GM12874 (cell line): Measurements from ENCODE around the gene FBLL1.

Source experiments
- TF ChIP-seq, protein P1 (sequence below): IDR thresholded peaks from 2 replicates; pipeline ENCODE4 v1.5.1; 2011; ENCODE audit warnings: low read depth, mild to moderate bottlenecking, control low read depth, low read length, moderate library complexity; ENCODE audit not compliant: insufficient read depth

FBLL1 gene

DNA sequence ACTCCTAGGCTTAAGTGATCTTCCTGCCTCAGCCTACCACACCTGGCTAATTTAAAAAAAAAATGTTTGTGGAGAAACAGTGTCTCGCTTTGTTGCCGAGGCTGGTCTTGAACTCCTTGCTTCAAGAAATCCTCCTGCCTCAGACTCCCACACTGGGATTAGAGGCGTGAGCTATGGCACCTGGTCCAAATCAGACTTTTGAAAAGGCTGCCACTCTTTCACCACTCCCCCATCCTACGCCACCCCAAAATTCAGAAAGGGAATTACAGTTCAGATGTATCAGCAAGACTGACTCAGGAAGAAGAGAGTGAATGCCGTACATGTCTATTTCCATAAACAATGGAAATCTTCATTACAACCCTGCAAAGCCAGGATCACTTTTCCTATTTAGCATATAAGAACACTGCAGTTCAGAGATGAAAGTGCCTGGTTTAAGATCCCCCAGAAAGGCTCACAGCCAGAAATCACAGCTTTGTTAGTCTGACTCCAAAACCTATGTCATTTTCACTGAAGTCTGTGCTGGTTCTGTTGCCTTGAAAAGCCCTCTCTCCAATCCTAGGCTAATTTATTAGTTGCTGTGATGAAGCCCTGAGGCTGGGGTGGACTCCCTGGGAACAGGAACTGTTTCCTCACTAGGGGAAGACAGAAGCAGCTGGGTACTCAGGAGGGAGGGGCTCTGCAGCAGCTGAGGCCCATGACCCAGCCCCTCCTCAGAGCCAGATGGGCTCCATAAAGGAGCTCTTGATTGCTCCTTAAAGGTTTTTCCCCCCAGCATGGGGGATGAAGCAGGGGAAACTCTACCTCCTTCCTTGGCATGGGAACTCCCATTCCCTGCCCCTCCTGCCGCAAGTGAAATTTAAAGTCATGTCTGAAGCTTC, 3.1 kb downstream of the FBLL1 start:
- TF ChIP-seq, protein P1, sequence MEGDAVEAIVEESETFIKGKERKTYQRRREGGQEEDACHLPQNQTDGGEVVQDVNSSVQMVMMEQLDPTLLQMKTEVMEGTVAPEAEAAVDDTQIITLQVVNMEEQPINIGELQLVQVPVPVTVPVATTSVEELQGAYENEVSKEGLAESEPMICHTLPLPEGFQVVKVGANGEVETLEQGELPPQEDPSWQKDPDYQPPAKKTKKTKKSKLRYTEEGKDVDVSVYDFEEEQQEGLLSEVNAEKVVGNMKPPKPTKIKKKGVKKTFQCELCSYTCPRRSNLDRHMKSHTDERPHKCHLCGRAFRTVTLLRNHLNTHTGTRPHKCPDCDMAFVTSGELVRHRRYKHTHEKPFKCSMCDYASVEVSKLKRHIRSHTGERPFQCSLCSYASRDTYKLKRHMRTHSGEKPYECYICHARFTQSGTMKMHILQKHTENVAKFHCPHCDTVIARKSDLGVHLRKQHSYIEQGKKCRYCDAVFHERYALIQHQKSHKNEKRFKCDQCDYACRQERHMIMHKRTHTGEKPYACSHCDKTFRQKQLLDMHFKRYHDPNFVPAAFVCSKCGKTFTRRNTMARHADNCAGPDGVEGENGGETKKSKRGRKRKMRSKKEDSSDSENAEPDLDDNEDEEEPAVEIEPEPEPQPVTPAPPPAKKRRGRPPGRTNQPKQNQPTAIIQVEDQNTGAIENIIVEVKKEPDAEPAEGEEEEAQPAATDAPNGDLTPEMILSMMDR = no peak

DNA sequence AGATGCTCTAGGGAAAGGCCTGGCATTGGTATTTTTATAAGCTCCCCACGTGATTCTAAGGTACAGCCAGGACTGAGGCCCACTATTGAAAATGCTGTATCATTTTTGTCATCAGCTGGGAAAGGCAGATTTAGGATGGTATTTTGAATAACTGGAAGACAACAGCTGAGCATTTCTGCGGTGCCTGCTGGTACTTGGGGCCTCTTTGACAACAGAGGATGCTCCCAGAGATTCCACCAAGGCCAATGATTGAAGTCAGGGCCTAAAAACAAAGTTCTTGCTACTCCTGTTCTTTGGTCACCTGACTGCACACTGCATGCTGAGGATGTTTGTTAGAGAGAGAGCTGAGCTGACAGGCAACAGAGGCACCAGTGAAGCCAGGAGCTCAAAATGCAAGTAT, 8.1 kb downstream of the FBLL1 start:
- TF ChIP-seq, protein P1 = no peak

DNA sequence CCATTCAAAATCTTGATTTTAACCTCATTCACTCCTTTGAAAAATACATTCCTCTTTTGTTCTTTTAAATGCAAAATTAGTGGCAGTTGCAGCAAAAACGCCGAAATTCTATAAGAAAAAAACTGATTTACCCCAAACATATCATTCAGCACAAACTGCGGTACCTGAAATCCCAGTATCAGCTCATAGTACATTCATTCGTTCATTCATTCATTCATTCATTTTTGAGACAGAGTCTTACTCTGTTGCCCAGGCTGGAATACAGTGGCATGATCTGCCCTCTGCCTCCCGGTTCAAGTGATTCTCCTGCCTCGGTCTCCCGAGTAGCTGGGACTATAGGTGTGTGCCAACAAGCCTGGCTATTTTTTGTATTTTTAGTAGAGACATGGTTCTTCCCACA, 20.4 kb downstream of the FBLL1 start:
- TF ChIP-seq, protein P1 = no peak

DNA sequence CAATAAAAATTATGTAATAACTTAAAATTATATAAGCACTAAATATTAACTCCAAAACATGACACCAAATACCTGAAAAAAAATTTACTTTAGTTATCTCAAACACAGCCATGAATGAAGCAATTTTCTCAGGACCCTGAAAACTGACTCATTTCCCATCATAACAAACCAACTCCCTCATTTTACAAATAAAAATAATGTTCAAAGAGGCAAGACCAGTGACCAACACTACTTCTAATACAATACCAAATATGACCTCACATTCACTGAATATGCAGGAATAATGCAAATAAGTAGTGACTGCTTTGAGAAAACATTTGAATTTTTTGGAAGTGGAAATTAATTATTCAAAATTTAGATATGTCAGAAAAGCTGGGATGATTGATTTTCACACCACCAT, 21.6 kb downstream of the FBLL1 start:
- TF ChIP-seq, protein P1 = no peak

DNA sequence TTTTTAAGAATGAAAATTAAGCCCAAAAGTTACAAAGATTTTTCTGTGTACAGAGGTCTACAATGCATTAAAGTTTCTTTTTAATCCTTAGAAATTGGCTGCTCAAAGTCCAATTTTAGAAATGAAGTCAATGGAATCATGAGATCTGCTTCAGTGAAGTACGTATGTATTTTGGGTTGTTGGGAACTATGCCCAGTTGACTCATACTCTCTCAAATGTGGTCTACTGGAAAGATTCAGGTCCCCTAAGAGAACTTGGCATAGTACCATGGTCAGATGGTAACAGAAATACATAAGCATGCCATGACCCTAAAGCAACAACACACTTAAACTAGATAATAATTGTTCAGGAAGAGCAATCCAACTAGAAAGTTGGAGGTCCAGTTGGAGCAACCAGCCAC, 23.0 kb downstream of the FBLL1 start:
- TF ChIP-seq, protein P1 = no peak

DNA sequence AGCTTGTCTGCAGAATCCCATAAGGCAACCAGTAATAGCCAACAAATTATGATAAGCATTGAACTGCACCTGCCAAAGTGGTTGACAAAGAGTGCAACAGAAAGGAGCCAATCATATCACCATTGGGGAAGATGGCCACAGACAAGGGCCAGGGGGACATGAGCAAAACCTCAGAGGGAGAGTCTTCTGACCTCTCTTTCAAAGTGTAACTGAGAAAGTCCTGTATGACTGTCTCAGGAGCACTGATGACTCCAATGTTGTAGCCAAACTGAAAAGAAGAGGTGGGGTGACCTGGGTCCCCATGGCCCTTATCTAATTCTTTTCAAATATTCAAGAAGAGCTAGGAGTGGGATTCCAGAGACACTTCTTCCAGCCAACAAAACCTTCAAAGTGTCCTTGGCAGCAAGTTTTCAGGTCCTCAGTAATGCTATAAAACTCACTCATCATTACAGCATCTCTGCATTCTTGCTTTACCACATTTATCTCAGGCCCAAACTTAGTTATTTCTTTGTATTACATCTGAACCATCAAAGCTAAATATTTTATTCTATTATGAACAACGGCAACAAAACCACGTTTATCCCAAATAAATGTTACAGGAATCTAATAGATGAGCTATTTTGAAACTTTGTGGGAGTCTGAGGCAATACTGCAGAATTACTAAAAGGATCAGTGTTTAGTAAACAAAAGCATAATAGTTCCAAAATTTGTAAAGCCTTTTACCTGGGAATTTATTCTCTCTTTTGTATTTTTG, 24.4 kb downstream of the FBLL1 start:
- TF ChIP-seq, protein P1 = no peak

DNA sequence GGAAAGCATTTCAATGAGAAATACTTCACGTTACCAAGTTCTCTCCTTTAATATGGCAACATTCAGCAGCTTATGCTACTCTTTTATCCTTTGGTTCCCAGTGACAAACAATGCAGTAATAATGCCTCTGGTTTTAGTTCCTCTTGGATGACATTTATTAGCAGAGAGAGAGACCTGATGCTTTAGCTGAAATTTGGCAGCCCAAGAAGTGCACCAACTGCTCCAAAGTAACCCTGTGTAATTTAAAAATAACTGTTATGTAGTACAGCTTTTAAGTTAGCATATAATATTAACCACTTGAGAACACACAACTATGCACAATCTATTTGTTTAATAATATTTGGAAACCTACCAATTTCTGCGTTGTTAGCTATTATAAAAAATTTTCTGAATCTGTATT, 28.3 kb downstream of the FBLL1 start:
- TF ChIP-seq, protein P1 = no peak
